ENCODE data around the gene FBXO31. TPM values are rescaled to one million over a fixed set of nuclear protein-coding genes. Genes with fewer than 3 reads are reported as not detected.
A peak's percentile ranks its signal among the peaks of the same experiment; 100 is the strongest.

The FBXO31 gene
- total RNA-seq, 1 donor from 2014 or later: 5.8 TPM

- Histone ChIP-seq H3F3A (ENCODE audit: low read depth) (no peaks in the 10 kb centered on the region), H3K4me2 (no peak overlapping the region), H3K4me1 (no peaks in the 10 kb centered on the region), H3K27ac (no peak overlapping the region), H3K36me3 (no peaks in the 10 kb centered on the region), H3K9me3 (ENCODE audit: low read depth) (no peaks in the 10 kb centered on the region), H2AFZ (replicated peaks) (no peak overlapping the region), H3K27me3 (no peaks in the 10 kb centered on the region), H3K79me2 (ENCODE audit: low read depth) (no peaks in the 10 kb centered on the region), H3K4me3 (no peak overlapping the region), H3K9ac (no peak overlapping the region), H4K20me1 (ENCODE audit: low read depth) (no peaks in the 10 kb centered on the region)
- Mint-ChIP-seq H3K27ac (no peak overlapping the region), H3K4me1 (no peaks in the 10 kb centered on the region), H3K4me3 (no peak overlapping the region), H3K9me3 (no peaks in the 10 kb centered on the region), H3K27me3 (ENCODE audit: insufficient read depth, low read depth) (peaks cover 2% of the 10 kb centered on the region), H3K36me3 (peaks cover 27% of the 10 kb centered on the region)
- TF ChIP-seq EZH2 (IDR thresholded peaks at IDR 0.05) (no peak), CTCF (IDR thresholded peaks at IDR 0.05) (no peak), EZH2phosphoT487 (IDR thresholded peaks at IDR 0.05) (no peak)
- DNase-seq (ENCODE audit: low spot score): no peak
Measured at GRCh38 chr16:87417528-87417910, 33.9 kb upstream of the FBXO31 start.

DNA sequence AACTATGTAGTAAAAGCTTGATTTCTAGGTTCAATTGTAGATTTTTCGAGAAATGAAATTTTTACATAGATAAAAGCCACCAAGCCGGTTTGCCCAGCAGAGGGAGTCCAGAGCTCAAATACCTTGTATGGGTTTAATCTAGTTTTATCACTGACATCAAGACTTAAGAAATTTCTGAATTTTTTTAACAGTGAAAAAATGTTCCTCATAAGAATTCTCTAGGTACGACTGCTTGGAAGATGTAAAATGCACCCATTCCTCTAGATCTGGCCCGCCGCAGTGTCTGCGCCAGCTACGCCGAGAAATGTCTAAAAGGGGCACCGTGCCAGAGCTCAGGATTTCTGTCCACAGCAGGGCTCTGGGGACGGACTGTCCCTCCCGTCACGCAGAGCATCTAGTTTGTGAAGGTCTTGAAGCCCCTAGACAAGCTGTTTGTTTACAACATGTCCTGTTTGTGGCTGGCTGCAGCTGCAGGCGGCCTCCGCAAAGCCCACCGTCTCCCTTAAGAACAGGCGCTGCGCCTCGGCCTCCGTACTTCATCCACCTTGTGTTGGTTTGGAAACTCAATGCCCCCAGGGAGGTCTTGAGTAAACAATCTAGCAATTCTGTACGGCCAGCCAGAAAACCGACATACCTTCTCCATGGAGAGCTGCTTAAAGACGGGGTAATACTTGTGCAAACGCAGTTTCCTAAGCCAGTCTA is 33.4 kb upstream of the FBXO31 start:
- Histone ChIP-seq H3K27ac (no peak overlapping the region), H3K4me2 (no peak overlapping the region), H4K20me1 (ENCODE audit: low read depth) (no peaks in the 10 kb centered on the region), H3K4me3 (no peak overlapping the region), H3K36me3 (no peaks in the 10 kb centered on the region), H2AFZ (replicated peaks) (no peak overlapping the region), H3K79me2 (ENCODE audit: low read depth) (no peaks in the 10 kb centered on the region), H3F3A (ENCODE audit: low read depth) (no peaks in the 10 kb centered on the region), H3K27me3 (no peaks in the 10 kb centered on the region), H3K9me3 (ENCODE audit: low read depth) (no peaks in the 10 kb centered on the region), H3K9ac (no peak overlapping the region), H3K4me1 (no peaks in the 10 kb centered on the region)
- TF ChIP-seq CTCF (IDR thresholded peaks at IDR 0.05) (peak; percentile 61), EZH2phosphoT487 (IDR thresholded peaks at IDR 0.05) (no peak), EZH2 (IDR thresholded peaks at IDR 0.05) (no peak)
- Mint-ChIP-seq H3K27ac (no peak overlapping the region), H3K36me3 (peaks cover 24% of the 10 kb centered on the region), H3K4me3 (no peak overlapping the region), H3K9me3 (no peaks in the 10 kb centered on the region), H3K27me3 (ENCODE audit: insufficient read depth, low read depth) (peaks cover 2% of the 10 kb centered on the region), H3K4me1 (no peaks in the 10 kb centered on the region)
- DNase-seq (ENCODE audit: low spot score): peak; percentile 19

DNA sequence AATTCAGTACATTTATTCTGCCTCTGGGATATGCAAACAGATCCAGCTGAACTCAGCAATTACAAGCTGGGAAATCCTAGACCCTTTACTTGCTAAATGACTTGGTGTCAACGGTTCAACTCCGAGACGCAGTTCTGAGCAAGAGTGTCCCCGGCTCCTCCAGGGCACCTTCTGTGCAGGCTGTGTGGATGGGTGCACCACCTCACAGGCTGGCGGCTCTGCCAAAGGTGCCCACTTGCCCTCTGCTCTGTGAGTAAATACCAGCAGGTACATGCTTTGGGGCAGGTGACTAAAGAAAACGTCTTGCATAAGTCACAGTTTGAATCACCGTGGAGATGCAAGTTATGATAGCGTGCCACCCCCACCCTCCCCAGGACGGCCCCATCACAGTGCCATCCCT is 31.9 kb upstream of the FBXO31 start:
- Histone ChIP-seq H2AFZ (replicated peaks) (no peak overlapping the region), H3K9me3 (ENCODE audit: low read depth) (no peaks in the 10 kb centered on the region), H3F3A (ENCODE audit: low read depth) (no peaks in the 10 kb centered on the region), H3K9ac (no peak overlapping the region), H3K4me2 (no peak overlapping the region), H3K27ac (no peak overlapping the region), H3K27me3 (no peaks in the 10 kb centered on the region), H3K36me3 (no peaks in the 10 kb centered on the region), H3K4me3 (no peak overlapping the region), H3K4me1 (no peaks in the 10 kb centered on the region), H3K79me2 (ENCODE audit: low read depth) (no peaks in the 10 kb centered on the region), H4K20me1 (ENCODE audit: low read depth) (no peaks in the 10 kb centered on the region)
- H3K27ac Mint-ChIP-seq: no peak overlapping the region
- DNase-seq (ENCODE audit: low spot score): no peak
- no peak for TF ChIP-seq EZH2 (IDR thresholded peaks at IDR 0.05)
- TF ChIP-seq CTCF (IDR thresholded peaks at IDR 0.05): no peak
- TF ChIP-seq EZH2phosphoT487 (IDR thresholded peaks at IDR 0.05): no peak
- H3K9me3 Mint-ChIP-seq: no peaks in the 10 kb centered on the region
- H3K4me3 Mint-ChIP-seq: no peak overlapping the region
- H3K27me3 Mint-ChIP-seq (ENCODE audit: insufficient read depth, low read depth): peaks cover 3% of the 10 kb centered on the region
- H3K36me3 Mint-ChIP-seq: peaks cover 28% of the 10 kb centered on the region
- no peaks in the 10 kb centered on the region for H3K4me1 Mint-ChIP-seq

Data from neural progenitor cell (in vitro differentiated cells).